OCI-LY7 (cell line): ENCODE data around the gene MLPH.

Experiments
- CTCF ChIP-seq: fragments of 200-600 bp; sonication (generic); conservative IDR thresholded peaks from 2 replicates; pipeline ENCODE4 v1.5.1; 2014; ENCODE audit warnings: mild to moderate bottlenecking, antibody characterized with exemption, low read length, moderate library complexity, mixed read lengths
- EZH2phosphoT487 ChIP-seq: fragments of 200-600 bp; sonication (generic); IDR thresholded peaks from 2 replicates; pipeline ENCODE4 v1.6.1; 2018; ENCODE audit warnings: low read depth, borderline replicate concordance, mild to moderate bottlenecking, mixed run types, antibody characterized with exemption, low read length, moderate library complexity, mixed read lengths

DNA sequence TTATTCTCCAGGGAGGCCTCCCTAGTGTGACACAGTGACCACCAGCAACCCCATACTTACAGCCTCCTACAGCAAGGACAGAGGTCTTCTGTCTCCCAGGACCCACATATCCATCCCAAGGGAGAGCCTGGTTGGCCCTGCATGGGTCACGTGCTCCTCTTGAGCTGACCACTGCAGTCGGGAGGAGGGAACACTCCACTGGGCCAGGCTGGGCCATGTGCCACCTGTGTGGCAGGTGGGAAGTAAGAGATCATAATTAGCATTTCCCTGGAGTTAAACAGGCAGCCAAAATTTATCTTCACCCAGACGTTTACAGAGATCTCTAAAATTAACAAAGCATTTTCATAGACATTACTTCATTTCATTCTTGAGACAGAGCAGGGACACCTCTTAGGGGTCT is 33.4 kb upstream of the MLPH start:
- TF ChIP-seq CTCF (no peak), EZH2phosphoT487 (no peak)
